Loucy (cell line): ENCODE data around the gene SLC3A2.

ENCODE experiments used
- CTCF ChIP-seq: fragments of 200-600 bp; sonication (generic); conservative IDR thresholded peaks from 2 replicates; pipeline ENCODE4 v1.5.1; 2014; ENCODE audit warnings: mild to moderate bottlenecking, antibody characterized with exemption, low read length
- EZH2phosphoT487 ChIP-seq: fragments of 200-600 bp; IDR thresholded peaks from 2 replicates; pipeline ENCODE4 v1.6.1; 2018; ENCODE audit warnings: antibody characterized with exemption, mild to moderate bottlenecking, moderate library complexity, borderline replicate concordance

- TF ChIP-seq CTCF (no peak), EZH2phosphoT487 (no peak)
These were observed 24.9 kb upstream of the SLC3A2 start for GRCh38 chr11:62855571-62856332.
